ELR (cell line): ENCODE data around the gene CCDC34.
A peak's percentile ranks its signal among the peaks of the same experiment; 100 is the strongest.
"Not testable (repeated sequence)": the region's sequence is repeated elsewhere in the genome, so short reads cannot be mapped to it uniquely, and the experiment has no call there.

Experiments
- DNase-seq: peaks from one replicate; pipeline ENCODE4 v3.0.0-alpha.2; 2015; ENCODE audit warnings: low read depth

Gene CCDC34

DNA sequence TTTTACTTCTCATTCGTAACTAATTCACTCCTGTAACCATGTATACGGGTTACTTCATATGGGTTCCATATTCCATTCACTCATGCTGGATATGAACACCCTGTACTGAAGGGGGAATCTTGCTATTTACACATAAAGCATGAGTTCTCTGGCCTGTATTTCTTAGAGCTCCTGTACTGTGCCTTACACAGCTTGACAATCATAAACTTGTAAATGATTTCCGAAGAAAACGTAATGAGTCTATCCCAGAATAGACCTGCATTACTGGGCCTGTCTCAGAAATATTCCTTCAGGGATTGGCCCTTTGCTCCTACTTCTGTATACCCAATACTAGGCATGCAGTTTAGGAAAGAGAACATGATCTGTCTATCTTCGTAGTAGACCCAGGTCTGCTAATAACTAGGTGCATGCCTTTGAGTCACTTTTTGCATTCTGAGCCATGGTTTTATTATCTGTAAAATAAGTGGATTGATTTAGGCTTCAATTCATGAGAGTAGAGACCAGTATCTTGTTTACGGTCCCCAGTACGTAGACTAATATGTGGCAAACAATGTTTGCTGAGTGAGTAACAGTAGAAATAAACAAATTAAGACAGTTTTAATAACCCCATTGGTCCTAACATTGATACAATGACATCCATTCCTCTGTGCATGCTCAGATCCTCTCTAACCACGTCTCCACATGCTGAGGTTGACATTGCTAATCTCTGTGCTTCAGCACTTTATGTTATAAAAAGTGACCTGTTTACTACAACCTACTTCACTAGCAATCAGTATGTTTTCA lies 1.2 kb downstream of the CCDC34 start:
- peak; percentile 30 for DNase-seq

DNA sequence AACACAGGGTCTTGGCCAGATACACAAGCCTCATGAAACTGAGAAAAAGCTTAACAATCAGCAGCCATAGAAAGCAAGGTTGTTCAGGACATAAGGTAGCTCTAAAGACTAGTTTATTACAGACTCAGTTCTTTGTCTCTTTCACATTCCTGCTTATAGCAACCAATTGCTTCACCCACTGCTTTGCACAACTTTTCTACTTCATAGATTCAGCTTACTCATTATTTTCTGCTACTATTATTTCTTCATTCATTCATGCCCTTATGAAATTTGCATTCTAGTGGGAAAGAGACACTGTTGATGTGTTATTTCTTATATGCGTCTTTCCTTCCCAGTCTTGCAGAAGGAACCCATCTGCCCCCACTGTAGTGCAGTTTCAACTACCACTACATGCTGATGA lies 4.7 kb downstream of the CCDC34 start:
- no peak for DNase-seq

GRCh38 chr11:27357250-27357649 lies 5.8 kb downstream of the CCDC34 start:
- DNase-seq = no peak

DNA sequence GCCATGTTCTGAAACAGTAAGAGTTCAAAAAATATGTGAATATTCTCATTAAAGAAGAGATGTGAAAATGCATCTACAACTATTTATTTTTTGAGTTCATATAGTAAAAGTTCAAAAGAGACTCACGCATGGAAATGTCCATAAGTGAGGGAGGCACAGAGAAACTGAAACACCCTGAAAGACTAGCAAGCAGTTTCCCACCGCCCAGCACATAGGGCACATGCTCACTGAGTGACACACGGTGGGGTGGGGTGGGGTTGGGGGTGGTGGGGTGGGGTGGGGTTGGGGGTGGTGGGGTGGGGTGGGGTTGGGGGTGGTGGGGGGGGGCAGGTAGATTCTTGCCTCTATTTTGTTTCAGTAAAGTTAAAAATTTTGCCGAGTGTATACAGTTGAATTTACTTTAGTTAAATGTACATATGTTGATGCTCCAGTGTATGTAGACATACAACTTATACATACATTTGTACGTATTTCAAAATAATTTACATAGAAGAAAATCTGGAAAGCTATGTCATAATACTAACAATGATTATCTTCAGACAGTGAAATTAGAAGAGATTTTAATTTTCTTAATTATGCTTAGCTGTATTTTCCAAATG lies 6.3 kb downstream of the CCDC34 start:
- no peak for DNase-seq

DNA sequence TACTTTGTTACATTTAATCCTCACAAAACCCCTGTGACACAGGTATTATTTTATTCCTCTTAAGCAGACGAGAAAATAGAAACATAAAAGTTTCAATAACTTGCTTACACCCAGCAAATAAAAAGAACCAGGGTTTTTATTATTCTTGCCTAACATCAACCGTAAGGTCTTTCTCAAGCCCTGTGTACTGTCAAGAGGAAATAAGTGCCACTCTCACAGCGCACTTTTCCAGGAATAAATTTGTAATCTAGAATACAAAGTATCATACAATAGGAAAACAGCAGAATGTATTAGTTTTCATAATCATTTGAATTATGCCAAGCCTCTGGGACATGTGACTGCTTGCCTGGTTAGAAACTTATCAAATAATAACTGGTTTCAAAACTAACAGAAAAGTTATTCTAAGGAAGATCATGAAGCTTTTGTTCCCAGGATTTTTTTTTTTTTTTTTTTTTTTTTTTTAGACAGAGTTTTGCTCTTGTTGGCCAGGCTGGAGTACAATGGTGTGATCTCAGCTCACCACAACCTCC lies 7.4 kb downstream of the CCDC34 start:
- no peak for DNase-seq

GRCh38 chr11:27354359-27354965 lies 8.6 kb downstream of the CCDC34 start:
- DNase-seq = no peak

DNA sequence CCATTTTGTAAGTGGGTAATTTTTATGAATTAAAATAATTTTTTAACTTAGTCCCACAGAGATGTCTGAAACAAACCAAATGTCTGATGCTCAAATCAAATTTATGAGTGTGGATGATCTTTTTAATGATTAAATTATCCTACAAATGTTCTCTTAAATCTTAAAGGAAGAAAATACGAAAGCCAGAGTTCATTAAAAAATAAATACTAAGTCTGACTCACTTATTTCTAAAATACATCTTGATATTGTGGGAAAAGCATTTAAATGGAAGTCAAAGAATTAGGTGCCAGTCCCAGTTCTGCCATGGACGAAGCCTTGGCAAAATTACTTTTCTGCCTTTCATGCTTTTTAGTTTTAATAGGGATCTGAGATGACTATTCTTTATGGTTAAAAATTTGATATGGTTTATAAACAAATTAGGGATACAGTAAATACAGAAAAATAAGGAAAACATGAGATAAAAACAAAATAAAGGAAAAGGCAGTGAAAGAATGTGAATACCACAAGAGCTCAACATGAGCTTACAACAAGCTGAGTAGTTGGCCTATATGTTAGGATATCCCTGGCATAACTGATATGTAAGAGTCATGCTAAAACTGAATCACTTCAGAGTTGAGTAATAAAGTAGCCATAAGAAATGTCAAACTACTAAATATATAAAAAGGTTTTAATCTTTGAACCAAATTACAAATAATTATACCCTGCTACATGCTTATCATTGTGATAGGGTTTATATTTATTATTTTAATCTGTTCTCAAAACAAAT lies 9.2 kb downstream of the CCDC34 start:
- DNase-seq = peak; percentile 64

DNA sequence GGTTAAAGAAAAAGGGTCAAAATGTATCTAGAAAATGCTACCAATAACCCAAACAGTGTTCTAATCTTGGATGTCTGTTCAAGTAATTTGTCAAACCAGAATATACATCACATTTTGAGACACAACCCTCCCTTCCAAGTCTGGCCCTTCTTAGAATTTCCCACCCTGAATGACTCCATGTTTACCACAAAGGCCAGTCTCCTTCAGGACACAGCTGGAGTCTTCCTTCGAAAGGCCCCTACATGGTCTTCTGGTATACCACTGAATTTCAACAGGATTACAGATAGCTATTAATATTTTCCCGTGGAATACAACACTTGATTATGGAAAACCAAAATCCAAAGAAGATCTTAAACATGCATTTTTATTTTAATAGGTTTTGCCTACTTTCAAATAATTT lies 10.2 kb downstream of the CCDC34 start:
- no peak for DNase-seq

DNA sequence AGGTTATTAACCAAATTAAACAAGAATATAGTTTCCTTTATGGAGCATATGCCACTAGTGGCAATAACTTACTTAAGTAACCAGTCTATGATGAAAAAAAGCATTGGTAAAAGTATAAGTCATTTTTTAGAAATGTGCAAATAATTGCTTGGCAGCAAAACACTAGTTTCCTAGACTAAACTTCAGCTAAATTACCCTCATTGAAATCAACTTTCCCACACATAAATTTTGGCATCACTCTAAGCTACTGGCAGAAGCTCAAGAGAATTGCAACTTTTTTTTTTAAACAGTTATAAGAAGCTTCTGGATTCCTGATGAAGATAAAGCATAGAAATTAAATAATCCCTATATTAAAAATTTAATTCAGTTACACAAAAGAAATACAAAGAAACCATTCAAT lies 12.5 kb downstream of the CCDC34 start:
- no peak for DNase-seq

DNA sequence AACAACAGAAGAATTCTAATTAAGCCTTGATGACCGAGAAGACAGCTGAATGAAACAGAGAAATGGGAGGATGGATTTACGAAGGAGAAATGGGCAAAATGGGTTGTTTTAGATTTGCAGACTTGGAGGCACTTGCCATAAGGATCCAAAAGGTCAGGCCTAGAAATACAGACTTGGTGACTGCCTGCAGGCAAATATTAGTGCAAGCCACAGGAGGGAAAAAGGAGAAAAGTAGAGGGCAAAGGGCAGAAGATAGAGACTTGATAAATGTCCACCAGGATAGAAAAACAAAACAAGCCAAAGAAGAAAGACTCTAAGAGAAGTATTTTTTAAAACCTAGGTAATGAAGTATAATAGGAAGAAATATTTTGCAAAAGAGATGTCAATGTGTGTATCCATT lies 13.1 kb downstream of the CCDC34 start:
- DNase-seq = no peak

GRCh38 chr11:27348340-27348873 lies 14.6 kb downstream of the CCDC34 start:
- no peak for DNase-seq

- DNase-seq = no peak
These were observed 15.4 kb downstream of the CCDC34 start for GRCh38 chr11:27347359-27348339.

GRCh38 chr11:27339941-27340340 lies 23.1 kb downstream of the CCDC34 start:
- no peak for DNase-seq

- DNase-seq = not testable (repeated sequence)
These were observed 28.3 kb downstream of the CCDC34 start for GRCh38 chr11:27334764-27335163.

GRCh38 chr11:27331981-27332380 lies 31.0 kb downstream of the CCDC34 start:
- DNase-seq = peak; percentile 68

GRCh38 chr11:27330633-27331270 lies 32.3 kb downstream of the CCDC34 start:
- DNase-seq = no peak

DNA sequence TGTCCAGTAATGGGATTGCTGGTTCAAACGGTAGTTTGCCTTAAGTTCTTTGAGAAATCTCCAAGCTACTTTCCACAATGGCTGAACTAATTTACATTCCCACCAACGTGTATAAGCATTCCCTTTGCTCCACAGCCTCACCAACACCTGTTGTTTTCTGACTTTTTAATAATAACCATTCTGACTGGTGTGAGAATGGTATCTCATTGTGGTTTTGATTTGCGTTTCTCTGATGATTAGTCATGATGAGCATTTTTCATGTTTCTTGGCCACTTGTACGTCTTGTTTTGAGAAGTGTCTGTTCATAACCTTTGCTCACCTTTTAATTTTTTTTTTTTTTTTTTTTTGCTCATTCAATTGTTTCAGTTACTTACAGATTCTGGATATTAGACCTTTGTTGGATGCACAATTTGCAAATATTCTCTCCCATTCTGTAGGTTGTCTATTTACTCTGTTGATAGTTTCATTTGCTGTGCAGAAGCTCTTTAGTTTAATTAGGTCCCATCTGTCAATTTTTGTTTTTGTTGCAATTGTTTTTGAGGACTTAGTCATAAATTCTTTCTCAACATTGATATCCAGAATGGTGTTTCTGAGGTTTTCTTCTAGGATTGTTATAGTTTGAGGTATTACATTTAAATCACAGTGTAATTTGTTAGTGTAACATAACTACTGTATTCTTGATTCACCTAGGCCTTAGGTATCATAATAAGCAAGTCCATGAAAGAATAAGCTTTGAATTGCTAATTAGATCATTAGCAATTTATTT lies 33.0 kb downstream of the CCDC34 start:
- no peak for DNase-seq

GRCh38 chr11:27328614-27329013 lies 34.4 kb downstream of the CCDC34 start:
- no peak for DNase-seq

GRCh38 chr11:27327064-27327463 lies 36.0 kb downstream of the CCDC34 start:
- DNase-seq = not testable (repeated sequence)

DNA sequence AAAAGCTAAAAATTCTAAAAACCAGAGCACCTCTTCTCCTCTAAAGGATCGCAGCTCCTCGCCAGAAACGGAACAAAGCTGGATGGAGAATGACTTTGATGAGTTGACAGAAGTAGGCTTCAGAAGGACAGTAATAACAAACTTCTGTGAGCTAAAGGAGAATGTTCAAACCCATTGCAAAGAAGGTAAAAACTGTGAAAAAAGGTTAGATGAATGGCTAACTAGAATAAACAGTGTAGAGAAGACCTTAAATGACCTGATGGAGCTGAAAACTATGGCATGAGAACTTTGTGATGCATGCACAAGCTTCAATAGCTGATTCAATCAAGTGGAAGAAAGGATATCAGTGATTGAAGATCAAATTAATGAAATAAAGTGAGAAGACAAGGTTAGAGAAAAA lies 40.8 kb downstream of the CCDC34 start:
- not testable (repeated sequence) for DNase-seq
